Neuronal stem cell (in vitro differentiated cells): ENCODE measurements around the gene C1QTNF4.

Experiments
- DNase-seq: peaks from one replicate; pipeline ENCODE4 v3.0.0-alpha.2; 2013; ENCODE audit warnings: low spot score
- H2AFZ ChIP-seq: one replicate; pipeline ENCODE4 v1.6.1; 2013; ENCODE audit warnings: mild to moderate bottlenecking, low read length, inconsistent platforms
- H2AK5ac ChIP-seq: 2 replicates; pipeline ENCODE4 v1.6.1; 2013; ENCODE audit warnings: low read depth, mild to moderate bottlenecking, inconsistent platforms, low read length, moderate library complexity, mixed read lengths
- H2BK120ac ChIP-seq: 2 replicates; pipeline ENCODE4 v1.6.1; 2013; ENCODE audit warnings: low read depth, mild to moderate bottlenecking, inconsistent platforms, low read length, moderate library complexity, mixed read lengths
- H2BK12ac ChIP-seq: one replicate; pipeline ENCODE4 v1.6.1; 2013; ENCODE audit warnings: low read length, inconsistent platforms
- H2BK15ac ChIP-seq: 2 replicates; pipeline ENCODE4 v1.6.1; 2013; ENCODE audit warnings: mild to moderate bottlenecking, low read length, inconsistent platforms, mixed read lengths
- H2BK5ac ChIP-seq: one replicate; pipeline ENCODE4 v1.6.1; 2013; ENCODE audit warnings: inconsistent platforms, mild to moderate bottlenecking, low read length, moderate library complexity
- H3K14ac ChIP-seq: one replicate; pipeline ENCODE4 v1.6.1; 2013; ENCODE audit warnings: low read length, inconsistent platforms
- H3K18ac ChIP-seq: 2 replicates; pipeline ENCODE4 v1.6.1; 2013; ENCODE audit warnings: low read length, inconsistent platforms
- H3K23ac ChIP-seq: 2 replicates; pipeline ENCODE4 v1.6.1; 2013; ENCODE audit warnings: low read depth, mild to moderate bottlenecking, mixed read lengths, low read length, inconsistent platforms; ENCODE audit not compliant: poor library complexity
- H3K27ac ChIP-seq: replicated peaks from 3 replicates; pipeline ENCODE4 v1.5.1; 2013; ENCODE audit warnings: low read length, inconsistent platforms
- H3K27me3 ChIP-seq, 3 experiments: 2 replicates each; pipeline ENCODE4 v1.6.1; 2013; ENCODE audit warnings: low read length in 3 of 3, mild to moderate bottlenecking in 2 of 3, inconsistent platforms in 1 of 3, low read depth in 1 of 3, mixed read lengths in 1 of 3, moderate library complexity in 1 of 3; ENCODE audit not compliant: control insufficient read depth in 3 of 3, insufficient read depth in 3 of 3
- H3K36me3 ChIP-seq, 2 donors: replicated peaks in 1 of 2; 2 replicates each; pipeline ENCODE4 v1.6.1; 2013; ENCODE audit warnings: low read length in 2 of 2; ENCODE audit not compliant: control insufficient read depth in 2 of 2, insufficient read depth in 2 of 2
- H3K4ac ChIP-seq: 2 replicates; pipeline ENCODE4 v1.6.1; 2013; ENCODE audit warnings: inconsistent platforms, mild to moderate bottlenecking, low read length, moderate library complexity
- H3K4me1 ChIP-seq, 2 donors: 1 replicate in 1 of 2; 2 replicates in 1 of 2; pipeline ENCODE4 v1.6.1; 2013; ENCODE audit warnings: low read length in 2 of 2, low read depth in 1 of 2; ENCODE audit not compliant: control insufficient read depth in 2 of 2, insufficient read depth in 1 of 2
- H3K4me2 ChIP-seq: one replicate; pipeline ENCODE4 v1.6.1; 2013; ENCODE audit warnings: mild to moderate bottlenecking, low read length, inconsistent platforms; ENCODE audit not compliant: insufficient read depth, poor library complexity, severe bottlenecking
- H3K4me3 ChIP-seq, 2 donors: 2 replicates each; pipeline ENCODE4 v1.5.1; 2013; ENCODE audit warnings: low read length in 2 of 2, mild to moderate bottlenecking in 2 of 2, inconsistent platforms in 1 of 2, moderate library complexity in 1 of 2
- H3K79me1 ChIP-seq: one replicate; pipeline ENCODE4 v1.6.1; 2013; ENCODE audit warnings: low read depth, mild to moderate bottlenecking, inconsistent platforms, low read length, moderate library complexity
- H3K9ac ChIP-seq: one replicate; pipeline ENCODE4 v1.6.1; 2013; ENCODE audit warnings: mild to moderate bottlenecking, low read depth, low read length, inconsistent platforms; ENCODE audit not compliant: poor library complexity
- H3K9me3 ChIP-seq, 2 donors: replicated peaks in 1 of 2; 2 replicates each; pipeline versions ENCODE3 to v1.6.1; 2013; ENCODE audit warnings: low read length in 2 of 2, mild to moderate bottlenecking in 2 of 2, inconsistent platforms in 1 of 2, low read depth in 1 of 2, mixed read lengths in 1 of 2, moderate library complexity in 1 of 2; ENCODE audit not compliant: control insufficient read depth in 2 of 2, insufficient read depth in 1 of 2
- H4K8ac ChIP-seq: one replicate; pipeline ENCODE4 v1.6.1; 2013; ENCODE audit warnings: low read depth, mild to moderate bottlenecking, inconsistent platforms, low read length, moderate library complexity
- H4K91ac ChIP-seq: one replicate; pipeline ENCODE4 v1.6.1; 2013; ENCODE audit warnings: low read length, low read depth, mild to moderate bottlenecking, inconsistent platforms; ENCODE audit not compliant: poor library complexity
- WGBS, 2 donors: extraction: QIAGEN DNeasy Blood & Tissue Kit; methylation state at CpG; one replicate each; pipeline ENCODE4 v1.1.7; 2013; ENCODE audit warnings: missing lambda C conversion rate in 2 of 2, mixed read lengths in 1 of 2; ENCODE audit not compliant: insufficient read length in 2 of 2, insufficient replicate concordance in 1 of 2; ENCODE audit errors: extremely low coverage in 2 of 2; 5-methylcytosine and 5-hydroxymethylcytosine counted together

Gene C1QTNF4

DNA sequence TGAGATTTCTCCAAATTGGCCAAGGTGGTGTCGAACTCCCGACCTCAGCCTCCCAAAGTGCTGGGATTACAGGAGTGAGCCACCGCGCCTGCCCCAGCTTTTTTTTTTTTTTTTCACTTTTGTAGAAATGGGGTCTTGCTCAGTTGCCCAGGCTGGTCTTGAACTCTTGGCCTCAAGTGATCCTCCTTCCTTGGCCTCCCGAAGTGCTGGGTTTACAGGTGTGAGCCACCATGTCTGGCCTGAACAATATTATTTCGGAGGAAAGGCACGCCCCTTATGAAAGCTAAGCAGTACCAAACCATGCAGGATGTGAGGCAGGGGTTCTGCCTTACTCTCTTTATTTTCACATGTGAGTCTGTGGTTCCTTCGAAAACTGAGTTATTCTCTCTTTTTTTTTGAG is 32.0 kb upstream of the C1QTNF4 start:
- Histone ChIP-seq H3K14ac (no peak overlapping the region), H3K4me3 (no peak overlapping the region), H3K27ac (no peak overlapping the region), H3K4ac (no peak overlapping the region), H3K9me3 (no peaks in the 10 kb centered on the region), H2BK120ac (no peak overlapping the region), H2BK15ac (no peak overlapping the region), H2BK12ac (no peak overlapping the region), H3K36me3 (peaks cover 24 to 96% of the 10 kb centered on the region in 2 donors), H3K4me2 (no peak overlapping the region), H3K79me1 (no peaks in the 10 kb centered on the region), H4K91ac (no peak overlapping the region), H4K8ac (no peak overlapping the region), H2AFZ (no peak overlapping the region), H2BK5ac (no peak overlapping the region), H3K9ac (no peak overlapping the region), H3K23ac (no peak overlapping the region), H3K4me1 (no peaks in the 10 kb centered on the region), H3K27me3 (no peaks in the 10 kb centered on the region), H3K18ac (no peak overlapping the region), H2AK5ac (no peak overlapping the region)
- no peak for DNase-seq
- WGBS, 2 donors, result no CpG with 5 or more reads among the region's 8 CpGs

DNA sequence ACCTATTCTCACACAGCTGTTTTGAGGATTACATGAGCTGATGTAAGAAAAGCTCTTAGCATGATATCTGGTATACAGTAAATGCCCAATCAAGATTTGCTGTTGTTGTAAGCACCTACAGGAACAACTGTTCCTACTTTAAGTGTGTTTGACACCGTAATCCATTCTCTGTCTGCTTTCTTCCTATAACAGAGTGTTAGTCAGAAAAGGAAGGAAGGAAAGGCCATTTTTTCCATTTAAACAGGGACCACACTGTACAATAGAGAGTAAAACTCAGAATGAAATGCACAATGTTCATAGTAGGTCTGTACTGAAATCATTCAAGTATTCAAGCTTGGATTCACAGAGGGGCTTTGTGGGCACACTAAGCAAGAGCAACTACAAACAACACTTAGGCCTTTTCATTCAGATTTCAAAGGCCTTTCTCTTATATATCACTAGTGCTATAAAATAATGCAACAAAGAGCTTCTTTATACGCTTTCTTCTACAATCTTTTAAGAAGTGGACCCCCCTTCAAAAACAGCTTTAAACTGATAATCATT is 26.7 kb upstream of the C1QTNF4 start:
- Histone ChIP-seq H2BK12ac (no peak overlapping the region), H3K4ac (no peak overlapping the region), H4K91ac (no peak overlapping the region), H2AK5ac (no peak overlapping the region), H3K9me3 (no peaks in the 10 kb centered on the region), H3K79me1 (no peaks in the 10 kb centered on the region), H3K27me3 (no peaks in the 10 kb centered on the region), H2BK120ac (no peak overlapping the region), H2BK15ac (no peak overlapping the region), H3K4me3 (no peak overlapping the region), H3K4me1 (no peaks in the 10 kb centered on the region), H3K18ac (no peak overlapping the region), H3K23ac (no peak overlapping the region), H2BK5ac (no peak overlapping the region), H3K27ac (no peak overlapping the region), H3K36me3 (peaks cover 22 to 90% of the 10 kb centered on the region in 2 donors), H3K4me2 (no peak overlapping the region), H2AFZ (no peak overlapping the region), H4K8ac (no peak overlapping the region), H3K14ac (no peak overlapping the region), H3K9ac (no peak overlapping the region)
- WGBS, 2 donors, result no CpG with 5 or more reads among the region's 2 CpGs
- no peak for DNase-seq

DNA sequence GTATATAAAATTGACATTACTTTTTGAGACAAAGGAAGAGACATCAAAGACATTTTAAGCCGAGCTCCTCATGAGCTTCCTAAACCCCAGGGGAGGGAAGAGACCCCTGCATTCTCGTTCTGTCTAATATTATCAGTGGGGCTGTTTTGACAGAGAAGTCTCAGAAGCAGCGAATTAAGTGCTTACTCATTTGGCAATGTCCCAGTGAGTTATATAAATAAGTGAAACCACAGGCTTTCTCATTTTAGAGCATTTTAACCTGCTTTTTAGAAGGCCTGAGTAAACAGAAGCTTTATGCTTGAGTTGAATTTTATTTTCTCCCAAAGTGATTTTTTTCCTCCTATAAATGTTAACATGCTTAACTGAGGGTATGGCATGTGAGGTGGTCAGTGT is 23.2 kb upstream of the C1QTNF4 start:
- Histone ChIP-seq H3K4me2 (no peak overlapping the region), H4K8ac (no peak overlapping the region), H3K27ac (no peak overlapping the region), H3K18ac (no peak overlapping the region), H3K4me3 (no peak overlapping the region), H2BK5ac (no peak overlapping the region), H3K27me3 (no peaks in the 10 kb centered on the region), H3K9ac (no peak overlapping the region), H2BK12ac (no peak overlapping the region), H2BK15ac (no peak overlapping the region), H3K79me1 (no peaks in the 10 kb centered on the region), H2AK5ac (no peak overlapping the region), H3K4me1 (no peaks in the 10 kb centered on the region), H2AFZ (no peak overlapping the region), H3K14ac (no peak overlapping the region), H3K9me3 (no peaks in the 10 kb centered on the region), H4K91ac (no peak overlapping the region), H3K4ac (no peak overlapping the region), H3K36me3 (peaks cover 12 to 56% of the 10 kb centered on the region in 2 donors), H3K23ac (no peak overlapping the region), H2BK120ac (no peak overlapping the region)
- no peak for DNase-seq
- no CpG with 5 or more reads among the region's 3 CpGs for whole genome bisulfite sequencing, 2 donors

DNA sequence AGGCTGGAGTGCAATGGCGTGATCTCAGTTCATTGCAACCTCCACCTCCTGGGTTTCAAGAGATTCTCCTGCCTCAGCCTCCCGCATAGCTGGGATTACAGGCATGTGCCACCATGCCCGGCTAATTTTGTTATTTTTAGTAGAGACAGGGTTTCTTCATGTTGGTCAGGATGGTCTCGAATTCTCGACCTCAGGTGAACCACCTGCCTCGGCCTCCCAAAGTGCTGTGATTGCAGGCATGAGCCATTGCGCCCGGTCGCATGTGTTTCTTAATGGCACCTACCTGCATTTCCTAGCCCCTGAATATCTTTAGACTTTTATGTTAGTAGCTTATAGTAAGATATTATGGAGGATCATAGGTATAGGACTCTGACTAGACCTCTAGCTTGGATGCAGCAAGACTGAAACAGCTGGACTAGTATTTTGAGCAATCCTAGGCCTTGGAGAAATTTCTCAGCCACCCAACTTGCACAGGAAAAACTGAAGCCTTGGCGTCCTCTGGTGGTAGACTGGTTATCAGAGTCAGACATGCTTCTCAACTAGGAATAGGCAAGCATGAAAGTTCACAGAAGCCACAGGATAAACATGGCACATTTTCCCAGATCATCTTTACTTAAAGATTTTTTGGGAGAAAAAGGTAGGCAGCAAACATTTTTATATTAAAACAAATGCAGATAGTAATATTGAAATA is 22.7 kb upstream of the C1QTNF4 start:
- H3K18ac ChIP-seq, result no peak overlapping the region
- no peaks in the 10 kb centered on the region for H3K9me3 ChIP-seq
- no peak overlapping the region for H3K4ac ChIP-seq
- H3K4me1 ChIP-seq, result no peaks in the 10 kb centered on the region
- H3K4me3 ChIP-seq, result no peak overlapping the region
- H2AFZ ChIP-seq, result no peak overlapping the region
- H3K9ac ChIP-seq, result no peak overlapping the region
- H2AK5ac ChIP-seq, result no peak overlapping the region
- no CpG with 5 or more reads among the region's 10 CpGs for WGBS, 2 donors
- H3K23ac ChIP-seq, result no peak overlapping the region
- H3K4me2 ChIP-seq, result no peak overlapping the region
- H3K27me3 ChIP-seq, result no peaks in the 10 kb centered on the region
- H2BK5ac ChIP-seq, result no peak overlapping the region
- H4K8ac ChIP-seq, result no peak overlapping the region
- no peak overlapping the region for H4K91ac ChIP-seq
- peaks cover 12 to 50% of the 10 kb centered on the region in 2 donors for H3K36me3 ChIP-seq
- H2BK15ac ChIP-seq, result no peak overlapping the region
- DNase-seq, result no peak
- H3K14ac ChIP-seq, result no peak overlapping the region
- H2BK12ac ChIP-seq, result no peak overlapping the region
- H3K27ac ChIP-seq, result no peak overlapping the region
- H2BK120ac ChIP-seq, result no peak overlapping the region
- H3K79me1 ChIP-seq, result no peaks in the 10 kb centered on the region
